Ishikawa (cell line): ENCODE data around the gene CACNA1F.

Source experiments
- EGR1 ChIP-seq: IDR thresholded peaks from 2 replicates; pipeline ENCODE4 v1.6.1; 2012
- REST ChIP-seq: IDR thresholded peaks from 2 replicates; pipeline ENCODE4 v1.6.1; 2012; ENCODE audit warnings: low read depth, mild to moderate bottlenecking
- TAF1 ChIP-seq: IDR thresholded peaks from 2 replicates; pipeline ENCODE4 v1.6.1; 2012; ENCODE audit warnings: low read depth, mild to moderate bottlenecking
- TCF12 ChIP-seq: IDR thresholded peaks from 2 replicates; pipeline ENCODE4 v1.6.1; 2012; ENCODE audit warnings: low read depth
- TF ChIP-seq, protein P1 (sequence below): IDR thresholded peaks from 2 replicates; pipeline ENCODE4 v1.6.1; 2012

DNA sequence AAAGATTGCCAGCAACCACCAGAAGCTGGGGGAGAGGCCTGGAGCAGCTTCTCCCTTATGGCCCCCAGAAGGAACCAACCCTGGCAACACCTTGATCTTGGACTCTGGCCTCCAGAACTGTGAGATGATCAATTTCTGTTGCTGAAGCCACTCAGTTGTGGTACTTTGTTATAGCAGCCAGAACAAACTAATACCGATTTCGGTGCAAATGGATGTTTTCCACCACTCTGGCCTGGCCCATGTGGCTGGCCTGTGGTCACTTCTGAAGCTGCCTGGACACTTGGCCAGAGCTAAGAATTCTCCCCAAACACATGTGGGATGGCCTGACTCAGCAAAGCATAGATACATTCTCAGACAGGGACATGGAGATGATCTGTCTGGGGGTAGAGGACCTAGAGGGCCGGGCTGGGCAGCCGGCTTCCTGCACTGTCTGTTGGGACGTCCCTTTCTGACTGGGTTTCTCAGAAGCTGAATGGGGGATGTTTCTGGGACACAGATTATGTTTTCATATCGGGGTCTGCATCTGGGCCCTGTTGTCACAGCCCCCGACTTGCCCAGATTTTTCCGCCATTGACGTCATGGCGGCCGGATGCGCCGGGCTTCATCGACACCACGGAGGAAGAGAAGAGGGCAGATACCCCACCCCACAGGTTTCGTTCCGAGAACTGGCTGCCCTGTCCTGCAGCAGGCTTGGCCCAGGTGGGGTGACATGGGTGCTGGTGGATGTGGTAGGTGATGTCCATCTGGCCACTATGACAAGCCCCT lies 27.3 kb upstream of the CACNA1F start:
- TF ChIP-seq, protein P1, sequence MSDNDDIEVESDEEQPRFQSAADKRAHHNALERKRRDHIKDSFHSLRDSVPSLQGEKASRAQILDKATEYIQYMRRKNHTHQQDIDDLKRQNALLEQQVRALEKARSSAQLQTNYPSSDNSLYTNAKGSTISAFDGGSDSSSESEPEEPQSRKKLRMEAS, result no peak
- no peak for TF ChIP-seq REST
- TF ChIP-seq TAF1, result no peak
- TF ChIP-seq TCF12, result no peak
- TF ChIP-seq EGR1, result no peak
